ENCODE results near the gene FZD7.

Gene FZD7

DNA sequence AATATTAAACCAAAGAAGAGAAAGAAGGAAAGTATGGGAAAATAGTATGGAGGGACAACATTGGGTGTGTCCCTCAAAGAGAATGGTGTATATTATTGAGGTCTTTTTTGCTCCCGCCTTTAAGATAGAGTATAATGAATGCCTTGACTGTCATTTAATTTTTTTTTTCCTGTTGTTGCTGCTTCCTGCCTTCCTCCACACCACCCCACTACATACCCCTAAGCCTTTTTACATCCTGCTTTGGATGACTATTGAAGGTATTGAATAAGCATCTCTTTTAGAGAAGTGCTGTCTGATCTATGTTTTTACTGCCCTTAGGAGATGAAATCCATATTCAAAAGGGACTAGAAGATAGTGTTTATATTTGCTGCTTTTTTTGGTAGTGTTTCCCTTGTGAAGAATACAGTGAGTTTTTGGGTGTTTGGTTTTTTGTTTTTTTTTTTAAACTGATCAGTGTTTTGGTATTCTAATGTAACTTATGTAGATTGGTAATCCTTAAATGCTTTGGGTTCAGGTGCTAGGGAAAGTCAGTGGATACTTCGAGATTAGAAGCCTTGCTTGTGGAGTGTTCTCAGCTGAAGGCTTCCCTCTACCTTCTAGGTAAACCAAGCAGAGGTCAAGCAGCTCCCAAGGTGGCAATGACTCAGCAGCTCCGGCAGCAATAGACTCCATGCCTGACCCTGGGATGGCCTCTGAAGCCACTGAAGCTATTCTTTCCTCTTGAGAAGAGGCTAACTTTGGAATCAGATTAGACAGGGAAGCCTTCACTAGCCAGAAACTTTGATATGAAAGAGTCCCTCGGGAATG is 5.0 kb downstream of the FZD7 start:
- no peak for DNase-seq

DNA sequence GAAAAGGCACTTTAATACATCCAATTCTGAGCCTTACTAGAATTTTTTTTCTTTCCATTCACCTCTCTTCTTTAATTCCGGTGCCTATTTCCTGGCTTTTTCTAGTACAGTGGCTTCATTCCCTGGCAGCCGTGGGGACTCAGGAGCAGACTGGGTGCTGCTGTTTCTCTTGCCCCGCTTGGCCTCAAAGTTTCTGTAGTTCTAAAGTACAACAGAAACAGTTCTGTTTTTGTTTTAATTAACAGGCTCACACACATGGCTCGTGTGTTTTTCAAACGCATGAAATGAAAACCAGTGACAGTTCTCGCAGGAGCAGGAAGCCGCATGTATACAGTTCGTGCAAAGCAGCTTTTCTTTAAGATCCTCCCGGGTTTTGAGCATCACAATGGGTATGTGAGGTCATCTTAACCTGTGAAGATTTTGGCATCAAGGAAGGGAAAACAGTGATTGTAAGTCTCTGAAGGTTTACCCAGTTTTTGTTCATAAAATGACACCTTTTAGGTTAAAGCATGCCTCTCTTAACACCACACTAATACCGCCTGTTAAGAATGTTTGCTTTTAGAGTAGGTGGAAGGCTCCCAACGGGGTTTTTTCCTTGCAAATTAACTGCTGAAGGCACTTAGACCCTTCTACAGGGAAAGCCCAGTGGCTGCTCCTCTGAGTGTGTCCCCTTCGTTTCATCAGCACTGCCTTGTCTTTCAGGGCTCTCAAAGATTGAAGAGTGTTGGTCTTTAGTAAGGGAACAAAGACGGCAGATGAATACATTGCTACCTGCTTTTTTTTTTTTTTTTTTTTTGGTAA is 5.8 kb downstream of the FZD7 start:
- no peak for DNase-seq

DNA sequence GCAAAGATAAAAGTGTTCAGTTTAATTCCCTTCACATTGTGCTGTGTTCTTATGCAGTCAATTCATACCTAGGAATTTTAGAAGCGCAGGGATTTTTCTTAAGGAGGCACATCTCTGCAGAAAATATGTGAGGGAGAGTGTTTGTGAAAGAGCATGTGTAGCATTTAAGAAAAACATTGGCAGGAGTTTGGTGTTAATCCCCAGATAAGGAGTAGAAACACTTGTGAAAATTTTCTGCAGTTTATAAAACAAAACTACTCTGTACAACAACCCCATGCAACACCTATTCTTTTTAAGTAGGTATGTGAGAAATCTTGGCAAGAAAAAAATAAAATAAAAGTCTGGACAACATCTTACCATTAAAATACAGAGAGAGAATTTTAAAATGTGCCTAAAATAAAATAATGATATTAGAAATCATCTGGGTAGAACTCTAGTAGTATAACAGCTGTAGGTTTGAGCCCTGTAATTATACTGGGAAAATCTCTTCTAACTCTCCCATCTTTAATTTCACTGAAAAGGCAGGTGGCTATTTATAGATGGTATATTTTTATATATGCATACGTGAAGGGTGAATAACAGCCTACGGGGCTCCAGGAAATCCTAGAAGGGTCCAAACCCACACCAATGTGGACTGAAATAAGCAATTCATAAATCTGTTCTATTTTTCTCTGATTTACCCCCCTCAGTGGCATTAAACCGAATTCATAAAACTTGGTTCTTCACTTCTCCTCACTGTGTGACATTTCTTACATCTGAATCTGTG is 6.6 kb downstream of the FZD7 start:
- no peak for DNase-seq

DNA sequence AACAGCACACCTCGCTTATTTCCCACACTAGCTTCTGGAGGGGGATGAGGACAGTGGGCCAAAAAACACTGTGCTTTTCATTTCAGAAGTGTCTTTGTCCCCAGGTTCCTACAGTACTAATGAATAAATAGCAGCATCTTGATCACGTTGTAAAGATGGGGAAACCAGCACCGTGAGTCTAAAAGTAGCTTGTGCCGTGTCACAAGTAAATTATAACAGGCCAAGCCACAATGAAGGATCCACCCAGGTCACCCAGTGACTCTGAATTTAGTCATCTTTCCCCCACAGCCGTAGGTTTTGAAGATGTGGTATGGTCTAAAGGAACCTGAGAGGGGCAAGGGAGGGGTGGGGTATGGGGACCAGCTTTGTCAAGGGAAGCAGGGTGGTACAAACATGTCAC is 8.8 kb downstream of the FZD7 start:
- no peak for DNase-seq

DNA sequence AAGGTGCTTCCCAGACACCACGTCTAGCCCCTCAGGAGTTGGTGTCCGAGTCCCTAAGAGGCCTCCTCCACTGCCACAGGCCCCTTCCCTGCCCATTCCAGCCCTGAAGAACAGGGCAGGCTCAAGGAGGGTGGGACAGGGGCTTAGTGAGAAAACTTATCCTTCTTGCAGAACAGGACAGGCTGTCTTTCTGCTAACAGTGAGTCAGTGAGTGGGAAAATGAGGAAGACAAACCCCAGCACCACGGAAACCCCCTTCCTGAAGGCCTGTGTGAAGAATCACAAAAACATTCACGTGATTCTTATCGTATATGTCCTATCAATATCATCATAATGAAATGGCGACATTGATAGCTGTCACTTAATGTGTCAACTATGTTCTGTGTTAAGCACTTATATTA is 9.8 kb downstream of the FZD7 start:
- DNase-seq, result no peak

DNA sequence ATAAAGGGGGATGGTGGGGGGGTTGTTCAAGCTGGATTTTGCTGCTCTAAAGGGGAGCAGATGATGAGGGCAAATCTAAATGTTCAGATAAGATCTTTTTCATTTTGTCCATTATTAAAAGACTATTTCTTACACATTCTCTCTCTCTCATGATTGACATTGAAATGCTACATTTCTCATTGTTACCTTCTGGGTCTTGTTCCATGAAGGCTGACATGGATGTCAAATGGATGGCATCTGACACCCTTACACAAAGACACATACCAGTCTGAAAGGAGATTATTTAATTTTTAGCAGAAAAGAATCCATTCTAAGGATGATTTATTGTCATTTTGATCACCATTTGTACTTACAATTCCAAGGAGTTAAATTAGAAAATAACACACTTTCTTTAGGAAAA is 11.1 kb downstream of the FZD7 start:
- DNase-seq, result no peak

DNA sequence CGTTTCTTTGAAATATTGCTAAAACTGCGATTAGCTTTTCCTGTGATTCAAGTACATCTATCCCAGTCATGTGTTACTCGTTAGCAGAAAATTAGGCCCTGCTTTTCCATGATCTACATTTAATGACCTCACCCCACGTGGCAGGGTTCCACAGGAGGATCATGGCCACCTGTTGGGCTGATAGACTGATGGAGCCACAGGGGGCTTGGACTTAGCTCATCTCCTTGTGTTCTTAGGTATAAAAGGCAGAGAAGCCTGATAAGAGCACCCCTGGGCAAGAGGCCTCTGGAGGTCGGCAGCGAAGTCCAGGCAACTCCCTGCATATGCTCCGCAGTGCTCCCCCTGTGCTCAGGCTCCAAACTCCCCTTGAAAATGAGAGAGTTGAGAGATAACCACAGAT is 12.9 kb downstream of the FZD7 start:
- no peak for DNase-seq

DNA sequence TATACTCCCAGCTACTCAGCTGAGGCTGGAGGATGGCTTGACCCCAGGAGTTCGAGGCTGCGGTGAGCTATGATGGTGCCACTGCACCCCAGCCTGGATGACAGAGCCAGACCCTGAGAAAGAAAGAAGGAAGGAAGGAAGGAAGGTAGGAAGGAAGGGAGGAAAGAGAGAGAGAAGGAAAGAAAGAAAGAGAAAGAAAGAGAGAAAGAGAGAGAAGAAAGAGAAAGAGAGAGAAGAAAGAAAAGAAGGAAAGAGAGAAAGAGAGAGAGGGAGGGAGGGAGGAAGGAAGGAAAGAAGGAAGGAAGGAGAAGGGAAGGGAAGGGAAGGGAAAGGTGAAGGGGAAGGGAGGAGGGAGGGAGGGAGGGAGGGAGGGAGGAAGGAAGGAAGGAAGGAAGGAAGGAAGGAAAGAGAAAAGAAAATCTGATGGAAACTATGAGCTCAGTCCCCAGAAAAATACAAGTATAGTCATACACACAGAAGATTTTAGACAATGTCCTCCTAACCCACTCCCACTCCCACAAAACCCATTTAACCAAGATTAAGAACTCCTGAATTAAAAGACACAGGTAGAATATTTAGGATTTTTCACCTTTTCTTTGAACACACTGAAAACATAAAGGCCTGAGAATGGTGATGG is 15.6 kb downstream of the FZD7 start:
- DNase-seq, result no peak

DNA sequence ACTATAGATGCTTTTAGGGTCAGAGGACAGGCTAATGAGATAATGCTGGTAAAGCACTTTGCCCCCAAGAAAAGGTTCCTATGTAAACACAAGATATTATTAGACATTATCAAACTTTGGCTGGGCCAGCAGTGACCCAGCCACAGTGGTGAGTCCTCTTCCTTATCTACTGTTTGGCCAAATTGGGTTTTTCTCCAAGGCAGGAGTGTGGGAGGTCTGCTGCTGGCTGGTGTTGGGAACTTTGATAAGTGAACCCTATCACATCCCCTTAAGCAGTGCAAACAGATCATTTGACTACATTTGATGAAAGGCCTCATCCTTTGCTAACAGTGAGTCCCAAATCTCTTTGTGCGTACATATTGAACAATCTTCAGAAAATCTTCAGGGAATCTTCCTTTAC is 16.2 kb downstream of the FZD7 start:
- DNase-seq, result no peak

DNA sequence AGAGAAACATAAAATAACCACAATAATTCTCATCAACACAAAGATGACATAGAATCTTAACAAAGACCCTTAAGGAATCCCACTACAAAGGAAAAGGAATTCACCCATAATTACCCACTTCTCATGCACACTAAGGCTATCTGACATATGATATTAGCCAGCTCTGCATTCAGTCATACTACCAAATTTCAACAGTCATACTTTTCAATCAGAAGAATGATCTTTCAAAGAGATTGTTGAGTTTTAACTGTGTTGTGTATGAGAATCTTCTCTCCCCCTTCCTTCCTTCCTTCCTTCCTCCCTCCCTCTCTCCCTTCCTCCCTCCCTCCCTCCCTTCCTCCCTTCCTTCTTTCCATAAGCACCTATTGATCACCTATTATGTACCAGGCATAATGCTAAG is 17.0 kb downstream of the FZD7 start:
- no peak for DNase-seq

DNA sequence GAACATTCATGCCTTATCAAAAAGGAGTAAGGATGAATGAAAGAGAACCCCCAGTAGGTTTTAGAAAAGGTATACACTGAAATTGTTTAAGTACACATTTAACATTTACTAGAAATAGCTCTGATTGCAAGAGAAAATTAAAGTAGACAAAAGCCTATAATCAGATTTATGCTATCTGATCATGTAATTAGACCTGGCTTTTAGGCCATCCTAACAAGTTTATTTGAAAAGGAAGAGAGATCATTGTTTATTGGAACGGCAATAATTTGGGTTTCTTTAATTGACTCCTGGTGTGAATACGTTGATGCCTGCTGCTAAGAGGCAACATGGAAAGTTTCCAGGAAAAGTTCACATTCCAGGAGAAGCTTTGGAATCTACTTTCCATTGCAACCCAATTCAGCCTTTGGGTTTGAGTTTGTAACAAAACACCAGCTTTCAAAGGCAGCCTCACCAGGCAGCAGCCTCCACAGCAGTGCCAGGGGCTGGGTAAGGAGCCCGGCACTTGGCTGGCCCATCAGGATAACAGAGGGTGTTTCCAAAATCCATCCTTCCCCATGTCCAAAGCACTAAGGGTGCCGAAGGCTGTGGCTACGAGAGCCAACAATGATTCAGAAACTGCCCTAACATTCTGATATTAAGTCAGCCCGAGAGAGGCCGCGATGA is 18.0 kb downstream of the FZD7 start:
- no peak for DNase-seq

DNA sequence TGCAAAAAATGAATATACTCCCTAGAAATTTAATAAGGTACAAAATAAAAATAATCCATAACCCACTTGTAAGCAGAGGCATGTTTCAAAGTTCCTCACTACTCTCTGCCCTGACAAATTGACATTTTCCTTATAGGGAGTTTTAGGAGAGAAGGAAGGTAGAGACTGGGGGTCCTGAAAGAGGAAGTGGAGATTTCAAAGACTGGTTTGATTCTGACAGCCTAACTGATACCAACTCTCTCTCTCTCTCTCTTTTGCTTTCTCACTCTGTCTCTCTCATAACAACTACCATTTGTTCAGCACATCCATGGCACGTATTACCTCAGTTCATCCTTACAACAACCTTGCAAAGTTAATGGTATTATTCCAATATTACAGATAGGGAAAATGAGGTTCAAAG is 18.6 kb downstream of the FZD7 start:
- no peak for DNase-seq

DNA sequence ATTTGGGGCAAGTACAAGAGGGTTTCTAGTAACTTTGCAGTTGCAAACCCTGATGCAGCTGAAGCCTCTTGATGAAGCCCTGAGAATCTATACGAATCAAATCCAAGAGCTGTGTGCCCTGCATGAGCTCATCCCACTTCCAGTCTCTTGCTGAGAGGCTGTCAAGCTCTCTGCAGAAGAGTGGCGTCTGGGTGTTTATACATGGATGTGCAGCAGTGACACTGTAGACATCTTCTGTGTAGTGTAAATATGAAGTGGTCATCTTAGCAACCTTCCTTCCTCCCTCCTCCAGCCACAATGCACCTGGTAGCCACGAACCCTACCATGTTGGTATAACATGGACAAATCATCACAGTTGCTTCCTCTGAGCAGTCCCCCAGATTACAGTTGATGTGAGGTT is 21.0 kb downstream of the FZD7 start:
- no peak for DNase-seq

DNA sequence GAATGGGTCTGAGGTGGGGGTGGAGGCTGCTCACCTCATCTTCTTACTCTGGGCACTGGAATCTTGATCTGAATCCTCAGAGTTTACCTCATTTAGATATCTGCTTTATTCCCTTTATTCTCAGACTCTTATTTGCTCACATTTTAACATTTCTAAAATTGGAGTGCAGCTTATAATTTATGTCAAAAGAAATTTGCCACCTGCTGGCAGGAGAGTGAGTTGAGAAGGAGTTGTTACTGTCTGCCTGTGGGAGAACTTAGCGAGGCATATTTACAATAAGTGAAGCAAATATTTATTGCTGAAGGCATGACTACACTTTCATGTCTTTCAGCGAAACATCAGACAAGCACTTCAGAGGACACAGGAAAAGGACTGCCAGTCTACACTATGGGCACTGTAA is 23.0 kb downstream of the FZD7 start:
- no peak for DNase-seq

DNA sequence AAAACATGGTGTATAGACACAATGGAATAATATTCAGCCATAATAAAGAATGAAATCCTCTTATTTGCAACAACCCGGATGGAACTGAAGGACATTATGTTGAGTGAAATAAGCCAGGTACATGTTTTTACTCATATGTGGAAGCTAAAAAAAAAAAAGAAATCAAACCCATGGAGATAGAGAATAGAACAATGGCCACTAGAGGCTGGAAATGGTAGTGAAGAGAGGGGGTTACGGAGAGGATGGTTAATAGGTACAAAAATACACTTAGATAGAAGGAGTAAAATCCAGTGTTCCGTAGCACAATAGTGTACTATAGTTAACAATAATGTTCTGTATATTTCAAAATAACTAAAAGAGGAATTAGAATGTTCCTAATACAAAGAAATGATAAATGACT is 26.6 kb downstream of the FZD7 start:
- no peak for DNase-seq

DNA sequence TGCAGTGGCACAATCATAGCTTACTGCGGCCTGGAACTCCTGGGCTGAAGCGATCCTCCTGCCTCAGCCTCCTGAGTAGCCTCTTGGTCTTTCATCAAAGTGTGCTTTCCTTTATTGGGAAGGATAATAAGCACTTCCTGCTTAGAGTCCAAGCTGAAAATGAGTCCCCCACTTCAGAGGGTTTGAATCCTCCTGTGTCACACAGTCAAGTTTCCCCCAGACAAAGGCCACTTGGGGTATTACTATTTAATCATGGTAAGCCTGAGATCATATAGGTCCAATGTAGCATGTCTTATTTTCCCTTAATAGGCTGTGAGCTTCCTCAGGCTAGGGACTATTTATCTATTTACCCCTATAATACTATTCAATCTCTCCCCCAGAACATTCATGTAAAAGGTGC is 28.0 kb downstream of the FZD7 start:
- no peak for DNase-seq

DNA sequence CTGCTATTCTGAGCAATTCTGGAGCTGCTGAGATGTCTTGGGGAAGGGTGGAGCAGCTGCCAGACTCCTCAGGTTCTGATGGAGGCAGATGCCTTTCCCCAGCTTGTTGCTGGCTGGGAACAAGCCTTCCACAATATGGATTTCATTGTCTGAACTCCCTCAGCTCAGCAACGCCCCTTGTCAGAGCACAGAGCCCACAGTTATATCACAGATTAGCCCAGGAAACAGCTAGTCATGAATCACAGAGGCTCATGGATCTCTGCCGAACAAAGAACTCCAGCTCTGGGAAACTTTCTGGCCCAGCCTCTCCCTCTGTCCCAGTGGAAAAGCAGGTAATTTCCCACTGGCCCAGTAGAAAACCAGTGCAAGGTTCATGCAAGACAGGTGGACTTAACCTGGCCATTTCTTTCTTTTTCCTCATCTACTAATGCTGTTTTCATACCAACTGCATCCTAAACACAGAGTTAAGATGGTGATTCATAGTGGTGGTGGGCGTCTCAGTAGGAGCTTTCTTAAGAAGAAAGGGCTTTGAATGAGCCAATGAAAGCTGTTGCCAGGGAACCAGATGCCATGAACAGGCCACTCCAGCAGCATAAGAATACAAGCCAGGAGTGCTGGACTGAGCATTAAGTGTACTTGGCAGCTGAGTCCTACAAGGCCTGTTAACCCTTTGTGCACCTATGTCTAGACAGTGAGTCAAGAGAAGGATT is 30.7 kb downstream of the FZD7 start:
- no peak for DNase-seq

DNA sequence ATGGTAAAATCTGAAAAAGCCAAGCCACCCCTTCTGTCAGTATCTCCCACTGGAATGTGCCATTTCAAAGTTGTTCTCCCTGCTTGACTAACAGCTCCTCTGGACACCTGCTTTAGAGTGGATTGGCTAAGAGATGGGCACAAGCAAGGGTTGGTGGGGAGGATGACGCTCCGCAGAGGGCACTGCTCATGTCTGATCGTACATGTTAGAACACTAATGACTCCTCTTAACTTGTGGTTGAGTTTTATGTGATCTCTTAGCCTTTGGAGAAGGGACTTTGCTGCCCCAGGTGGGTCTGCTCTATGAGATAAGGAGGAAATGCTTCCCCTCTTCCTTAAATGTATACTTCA is 31.2 kb downstream of the FZD7 start:
- DNase-seq, result no peak

DNA sequence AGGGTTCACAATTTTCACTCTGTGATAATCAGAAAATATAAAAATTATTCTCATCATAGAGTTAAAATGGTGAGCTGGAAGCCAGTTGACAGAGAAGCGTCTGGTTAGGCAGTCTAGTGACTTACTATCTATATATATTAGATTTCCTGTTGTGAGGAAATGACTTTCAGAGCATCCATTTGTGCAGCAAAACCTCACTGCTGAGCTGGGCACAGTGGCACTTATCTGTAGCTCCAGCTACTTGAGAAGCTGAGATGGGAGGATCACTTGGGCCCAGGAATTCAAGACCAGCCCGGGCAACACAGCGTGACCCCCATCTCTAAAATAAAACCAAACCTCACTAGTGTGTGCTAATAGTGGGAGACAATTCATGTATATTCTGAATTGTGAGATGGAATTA is 32.2 kb downstream of the FZD7 start:
- no peak for DNase-seq

DNA sequence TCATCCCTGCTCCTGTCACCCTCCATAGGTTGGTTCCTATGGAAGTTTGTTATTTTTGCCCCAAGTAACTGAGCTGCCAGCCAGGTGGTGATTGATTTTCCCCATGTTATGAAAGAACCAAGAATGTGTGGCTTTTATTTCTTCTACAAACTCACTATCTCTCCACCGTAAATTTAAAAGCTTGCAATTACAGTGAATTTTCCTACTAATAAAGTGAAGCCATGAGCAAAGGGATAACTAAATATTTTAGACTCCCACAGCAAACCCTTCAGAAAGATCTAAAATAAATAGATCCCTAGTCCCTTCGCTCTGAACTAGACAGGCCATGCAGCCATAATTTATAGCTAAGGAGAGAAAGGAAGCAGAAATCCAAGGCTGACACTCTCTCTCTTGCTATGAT is 33.2 kb downstream of the FZD7 start:
- DNase-seq, result no peak

DNA sequence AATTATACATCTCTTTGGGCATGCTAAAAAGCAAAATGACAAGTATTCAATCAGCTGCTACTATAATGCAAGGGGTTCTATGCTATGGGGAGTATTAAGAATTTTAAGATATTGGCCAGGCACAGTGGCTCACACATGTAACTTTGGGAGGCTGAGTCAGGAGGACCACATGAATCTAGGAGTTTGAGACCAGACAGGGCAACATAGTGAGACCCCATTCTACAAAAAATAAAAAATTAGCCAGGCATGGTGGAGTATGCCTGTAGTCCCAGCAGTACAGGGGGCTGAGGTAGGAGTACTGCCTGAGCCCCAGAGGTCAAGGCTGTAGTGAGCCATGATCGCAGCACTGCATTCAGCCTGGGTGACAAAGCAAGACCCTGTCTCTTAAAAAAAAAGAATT is 33.9 kb downstream of the FZD7 start:
- DNase-seq, result no peak
